Testis (tissue), 2 donors: ENCODE measurements around the gene MMP17.

Experiments
- POLR2A ChIP-seq: fragments of 450-650 bp; IDR thresholded peaks from one replicate; pipeline ENCODE4 v1.6.1; 2017; ENCODE audit warnings: antibody characterized with exemption, mild to moderate bottlenecking, moderate library complexity
- TF ChIP-seq, protein P1 (sequence below), 3 experiments: fragments of 450-650 bp in 2 of 3; fragments of 200-600 bp in 1 of 3; sonication (generic) in 1 of 3; IDR thresholded peaks; one replicate each; pipeline ENCODE4 v1.5.1; 2016 to 2019; ENCODE audit warnings: antibody characterized with exemption in 3 of 3, mild to moderate bottlenecking in 2 of 3, moderate library complexity in 1 of 3

DNA sequence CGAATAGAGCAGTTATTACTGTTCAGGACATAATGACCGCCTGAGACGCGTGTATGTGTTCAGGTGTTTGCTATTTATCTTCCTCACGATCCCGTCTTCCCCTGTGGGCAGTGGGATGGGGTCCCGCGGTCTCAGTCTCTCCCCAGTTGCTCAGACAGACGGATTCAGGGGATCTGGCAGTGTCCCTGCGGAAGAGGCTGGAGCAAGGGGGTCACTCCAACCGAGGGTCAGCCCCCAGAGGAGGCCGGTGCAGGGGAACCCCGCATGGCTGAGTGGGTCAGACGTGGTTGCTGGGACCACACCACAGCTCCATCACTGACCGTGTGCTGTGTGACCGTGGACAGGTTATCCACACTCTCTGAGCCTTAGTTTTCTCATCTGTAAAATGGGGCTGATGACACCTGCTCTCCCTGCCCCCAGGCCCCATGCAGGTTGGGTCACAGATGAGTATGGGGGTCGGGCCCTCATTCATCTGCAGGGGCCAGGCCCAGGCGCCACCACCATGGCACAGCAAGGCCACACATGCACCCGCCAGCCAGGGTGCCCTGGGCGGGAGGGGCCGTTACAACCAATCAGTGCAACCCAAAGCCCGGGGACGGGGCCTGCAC is 5.2 kb downstream of the MMP17 start:
- TF ChIP-seq, protein P1, sequence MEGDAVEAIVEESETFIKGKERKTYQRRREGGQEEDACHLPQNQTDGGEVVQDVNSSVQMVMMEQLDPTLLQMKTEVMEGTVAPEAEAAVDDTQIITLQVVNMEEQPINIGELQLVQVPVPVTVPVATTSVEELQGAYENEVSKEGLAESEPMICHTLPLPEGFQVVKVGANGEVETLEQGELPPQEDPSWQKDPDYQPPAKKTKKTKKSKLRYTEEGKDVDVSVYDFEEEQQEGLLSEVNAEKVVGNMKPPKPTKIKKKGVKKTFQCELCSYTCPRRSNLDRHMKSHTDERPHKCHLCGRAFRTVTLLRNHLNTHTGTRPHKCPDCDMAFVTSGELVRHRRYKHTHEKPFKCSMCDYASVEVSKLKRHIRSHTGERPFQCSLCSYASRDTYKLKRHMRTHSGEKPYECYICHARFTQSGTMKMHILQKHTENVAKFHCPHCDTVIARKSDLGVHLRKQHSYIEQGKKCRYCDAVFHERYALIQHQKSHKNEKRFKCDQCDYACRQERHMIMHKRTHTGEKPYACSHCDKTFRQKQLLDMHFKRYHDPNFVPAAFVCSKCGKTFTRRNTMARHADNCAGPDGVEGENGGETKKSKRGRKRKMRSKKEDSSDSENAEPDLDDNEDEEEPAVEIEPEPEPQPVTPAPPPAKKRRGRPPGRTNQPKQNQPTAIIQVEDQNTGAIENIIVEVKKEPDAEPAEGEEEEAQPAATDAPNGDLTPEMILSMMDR (IDR thresholded peaks at IDR 0.05): no peak
- no peak for TF ChIP-seq POLR2A
